Measurements from ENCODE around the gene MGMT. TPM values are rescaled to one million over a fixed set of nuclear protein-coding genes. Genes with fewer than 3 reads are reported as not detected.

MGMT gene
- total RNA-seq, 4 donors from 2014 or later, result 10.9 to 37.7 (median 16.0) TPM

GRCh38 chr10:129528376-129528978, 61.4 kb downstream of the MGMT start:
- Histone ChIP-seq H3K9me3 (no peaks in the 10 kb centered on the region), H3K27me3 (no peaks in the 10 kb centered on the region), H3K27ac (no peak overlapping the region), H3K4me1 (peaks cover 0 to 7% of the 10 kb centered on the region in 2 donors), H3K36me3 (no peaks in the 10 kb centered on the region), H3K4me3 (no peak overlapping the region)
- TF ChIP-seq, protein P1, sequence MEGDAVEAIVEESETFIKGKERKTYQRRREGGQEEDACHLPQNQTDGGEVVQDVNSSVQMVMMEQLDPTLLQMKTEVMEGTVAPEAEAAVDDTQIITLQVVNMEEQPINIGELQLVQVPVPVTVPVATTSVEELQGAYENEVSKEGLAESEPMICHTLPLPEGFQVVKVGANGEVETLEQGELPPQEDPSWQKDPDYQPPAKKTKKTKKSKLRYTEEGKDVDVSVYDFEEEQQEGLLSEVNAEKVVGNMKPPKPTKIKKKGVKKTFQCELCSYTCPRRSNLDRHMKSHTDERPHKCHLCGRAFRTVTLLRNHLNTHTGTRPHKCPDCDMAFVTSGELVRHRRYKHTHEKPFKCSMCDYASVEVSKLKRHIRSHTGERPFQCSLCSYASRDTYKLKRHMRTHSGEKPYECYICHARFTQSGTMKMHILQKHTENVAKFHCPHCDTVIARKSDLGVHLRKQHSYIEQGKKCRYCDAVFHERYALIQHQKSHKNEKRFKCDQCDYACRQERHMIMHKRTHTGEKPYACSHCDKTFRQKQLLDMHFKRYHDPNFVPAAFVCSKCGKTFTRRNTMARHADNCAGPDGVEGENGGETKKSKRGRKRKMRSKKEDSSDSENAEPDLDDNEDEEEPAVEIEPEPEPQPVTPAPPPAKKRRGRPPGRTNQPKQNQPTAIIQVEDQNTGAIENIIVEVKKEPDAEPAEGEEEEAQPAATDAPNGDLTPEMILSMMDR (IDR thresholded peaks at IDR 0.05), result no peak
- TF ChIP-seq POLR2A (IDR thresholded peaks at IDR 0.05), result no peak
- DNase-seq, result no peak
- intact Hi-C loops (cut with DNase I; ENCODE audit: low total_unique reads), result no loop called here

- intact Hi-C loops (cut with DNase I; ENCODE audit: low total_unique reads), result no loop called here
- no peak overlapping the region for H3K4me3 ChIP-seq
- peaks cover 0 to 7% of the 10 kb centered on the region in 2 donors for H3K4me1 ChIP-seq
- DNase-seq, result no peak
- H3K36me3 ChIP-seq, result no peaks in the 10 kb centered on the region
- no peaks in the 10 kb centered on the region for H3K9me3 ChIP-seq
- no peaks in the 10 kb centered on the region for H3K27me3 ChIP-seq
- no peak overlapping the region for H3K27ac ChIP-seq
- TF ChIP-seq, protein P1 (IDR thresholded peaks at IDR 0.05), result no peak
- no peak for TF ChIP-seq POLR2A (IDR thresholded peaks at IDR 0.05)
Measured at GRCh38 chr10:129530581-129530980, 63.5 kb downstream of the MGMT start.

DNA sequence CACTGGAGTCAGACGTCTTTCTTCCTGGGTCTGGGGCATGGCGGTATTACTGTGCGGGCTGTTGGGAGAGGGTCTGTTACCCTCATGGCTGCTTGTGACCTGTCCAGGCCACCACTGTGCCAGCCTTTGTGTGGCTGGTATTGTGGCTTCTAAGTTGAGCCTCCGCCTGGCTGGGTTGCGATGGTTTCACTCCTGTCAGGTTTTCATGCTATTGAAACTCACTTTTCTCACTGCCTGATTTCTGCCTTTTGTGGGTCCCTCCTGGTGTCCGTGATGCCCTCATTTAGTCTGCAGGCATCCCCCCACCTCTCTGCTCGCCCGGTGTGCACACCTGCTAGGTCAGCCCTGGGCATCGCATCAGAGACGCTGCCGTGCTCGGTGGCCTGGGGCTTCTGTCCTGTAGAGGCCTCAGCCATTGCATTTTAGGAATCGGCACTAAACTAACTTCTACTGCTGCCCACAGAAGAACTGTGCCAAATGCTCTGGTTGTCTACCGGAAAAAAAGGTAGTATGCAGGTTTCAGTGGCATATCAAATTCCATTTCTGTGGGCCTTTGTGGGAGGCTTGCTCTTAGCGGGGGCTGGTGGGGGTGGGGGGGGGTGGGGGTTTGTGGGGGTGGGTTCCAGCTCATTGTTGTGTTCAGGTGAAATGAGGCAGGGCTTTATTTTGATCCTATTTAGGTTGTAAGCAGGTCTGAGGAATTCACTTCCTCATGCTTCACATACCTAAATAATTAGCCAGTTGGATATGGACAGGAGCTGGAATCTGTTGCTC, 64.3 kb downstream of the MGMT start:
- Histone ChIP-seq H3K36me3 (no peaks in the 10 kb centered on the region), H3K27me3 (no peaks in the 10 kb centered on the region), H3K27ac (no peak overlapping the region), H3K9me3 (no peaks in the 10 kb centered on the region), H3K4me3 (no peak overlapping the region), H3K4me1 (no peaks in the 10 kb centered on the region)
- TF ChIP-seq, protein P1 (IDR thresholded peaks at IDR 0.05), result no peak
- TF ChIP-seq POLR2A (IDR thresholded peaks at IDR 0.05), result no peak
- DNase-seq, result no peak
- intact Hi-C loops (cut with DNase I; ENCODE audit: low total_unique reads), result no loop called here

- Histone ChIP-seq H3K4me1 (no peaks in the 10 kb centered on the region), H3K4me3 (no peak overlapping the region), H3K27ac (no peak overlapping the region), H3K27me3 (no peaks in the 10 kb centered on the region), H3K36me3 (no peaks in the 10 kb centered on the region), H3K9me3 (no peaks in the 10 kb centered on the region)
- intact Hi-C loops (cut with DNase I; ENCODE audit: low total_unique reads), result no loop called here
- no peak for DNase-seq
- TF ChIP-seq POLR2A (IDR thresholded peaks at IDR 0.05), result no peak
- TF ChIP-seq, protein P1 (IDR thresholded peaks at IDR 0.05), result no peak
Measured at GRCh38 chr10:129531969-129532660, 65.1 kb downstream of the MGMT start.

DNA sequence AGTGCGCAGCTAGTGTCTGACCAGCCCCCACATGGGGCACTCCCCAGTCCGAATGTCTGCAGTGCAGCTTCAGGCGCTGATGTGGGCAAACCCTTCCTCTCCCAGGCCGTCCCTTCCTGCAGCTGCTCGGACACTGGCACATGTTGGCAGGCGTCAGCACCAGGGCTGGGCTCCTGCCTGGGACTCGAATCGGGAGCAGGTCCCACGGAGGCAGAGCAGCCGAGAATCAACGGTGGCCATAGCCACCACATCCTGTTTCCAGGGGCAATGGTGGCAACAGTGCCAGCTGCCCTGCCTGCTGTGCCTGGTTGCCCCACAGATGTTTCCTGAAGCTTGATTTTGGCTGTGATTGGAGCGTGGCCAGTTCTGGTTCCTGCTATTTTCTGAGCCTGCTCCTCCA, 65.8 kb downstream of the MGMT start:
- no peak overlapping the region for H3K4me3 ChIP-seq
- H3K27me3 ChIP-seq, result no peaks in the 10 kb centered on the region
- TF ChIP-seq POLR2A (IDR thresholded peaks at IDR 0.05), result no peak
- TF ChIP-seq, protein P1 (IDR thresholded peaks at IDR 0.05), result no peak
- intact Hi-C loops (cut with DNase I; ENCODE audit: low total_unique reads), result no loop called here
- peak in 1 of 2 donors; percentile 36 for DNase-seq
- no peaks in the 10 kb centered on the region for H3K4me1 ChIP-seq
- H3K27ac ChIP-seq, result no peak overlapping the region
- H3K36me3 ChIP-seq, result no peaks in the 10 kb centered on the region
- no peaks in the 10 kb centered on the region for H3K9me3 ChIP-seq
